ENCODE measurements around the gene DNAH7. TPM values are rescaled to one million over a fixed set of nuclear protein-coding genes. Genes with fewer than 3 reads are reported as not detected.

The DNAH7 gene
- total RNA-seq, 1 experiment from 2014 or later: 0.09 TPM

- Histone ChIP-seq H4K91ac (ENCODE audit: insufficient read length, low read depth, low read length) (no peak overlapping the region), H3K18ac (ENCODE audit: insufficient read length, low read depth, low read length) (no peak overlapping the region), H4K8ac (replicated peaks; ENCODE audit: insufficient read length, low read depth, low read length) (no peak overlapping the region), H2BK15ac (ENCODE audit: low read depth, low read length) (no peak overlapping the region), H4K5ac (ENCODE audit: insufficient read length, low read depth, low read length) (no peak overlapping the region), H3K4me2 (ENCODE audit: insufficient read depth, insufficient read length, low read length) (no peak overlapping the region), H3K56ac (ENCODE audit: insufficient read length, low read depth, low read length) (no peak overlapping the region), H3K79me1 (ENCODE audit: insufficient read depth, low read depth, low read length, poor library complexity, severe bottlenecking) (no peaks in the 10 kb centered on the region), H2BK120ac (ENCODE audit: low read depth, low read length, poor library complexity, severe bottlenecking) (no peak overlapping the region), H3K27ac (ENCODE audit: insufficient read length, low read depth, low read length) (no peak overlapping the region), H2BK20ac (ENCODE audit: low read depth, low read length, poor library complexity, severe bottlenecking) (no peak overlapping the region), H3K9me3 (ENCODE audit: control insufficient read depth, low read depth, low read length) (no peaks in the 10 kb centered on the region), H2BK5ac (ENCODE audit: insufficient read length, low read length) (no peak overlapping the region), H3K23ac (ENCODE audit: insufficient read length, low read depth, low read length) (no peak overlapping the region), H3K79me2 (ENCODE audit: insufficient read depth, low read length) (no peaks in the 10 kb centered on the region), H3K9ac (ENCODE audit: extremely low read depth, insufficient read length, low read length) (no peak overlapping the region), H3K14ac (ENCODE audit: insufficient read depth, low read length) (no peak overlapping the region), H3K23me2 (ENCODE audit: insufficient read length, low read depth, low read length, poor library complexity, severe bottlenecking) (no peaks in the 10 kb centered on the region), H2BK12ac (ENCODE audit: insufficient read length, low read depth, low read length) (no peak overlapping the region), H4K20me1 (ENCODE audit: control insufficient read depth, insufficient read depth, insufficient read length) (no peaks in the 10 kb centered on the region), H3K27me3 (ENCODE audit: insufficient read depth, low read length) (no peaks in the 10 kb centered on the region), H3K4me1 (ENCODE audit: insufficient read depth, low read length) (no peaks in the 10 kb centered on the region; the same call in 1 of the 2 replicates), H2AK5ac (ENCODE audit: insufficient read length, low read length) (no peak overlapping the region), H3T11ph (ENCODE audit: low read length) (no peak overlapping the region), H3K4ac (ENCODE audit: low read depth, low read length) (no peak overlapping the region), H2AFZ (ENCODE audit: low read length) (no peak overlapping the region)
- no peak overlapping the region for H3K4me3 Mint-ChIP-seq
- peaks cover 0 to 7% (median 0%) of the 10 kb centered on the region in 3 experiments; a peak in 3 of 7 replicates for H3K36me3 Mint-ChIP-seq (ENCODE audit: insufficient read depth in 1 of 3, low read depth in 3 of 3)
- DNase-seq: no peak
- no CpG with 5 or more reads among the region's 4 CpGs for WGBS (ENCODE audit: extremely low coverage, insufficient read length, low lambda C conversion rate)
- H3K9me3 Mint-ChIP-seq: no peaks in the 10 kb centered on the region
- H3K27ac Mint-ChIP-seq: 0 out of 7 replicates have a peak overlapping the region, but pooled peaks of 1 of the 3 experiments have one; percentile 12
- H3K4me1 Mint-ChIP-seq: peaks cover 34 to 36% of the 10 kb centered on the region in 2 experiments
- TF ChIP-seq CTCF (conservative IDR thresholded peaks at IDR 0.05): no peak
- H3K27me3 Mint-ChIP-seq (ENCODE audit: low read depth): no peaks in the 10 kb centered on the region
These were observed 35.4 kb upstream of the DNAH7 start for GRCh38 chr2:196104066-196104465.

Measured in H9 (cell line).